T-helper 17 cell (primary cell): Measurements from ENCODE around the gene PTGES3. TPM values are rescaled to one million over a fixed set of nuclear protein-coding genes. Genes with fewer than 3 reads are reported as not detected.

ENCODE experiments used
- ATAC-seq: fragments of 150-1000 bp; cut with Tn5 transposase; 2 replicates; pipeline ENCODE4 v1.10.0; 2021; ENCODE audit warnings: mild to moderate bottlenecking, moderate library complexity
- DNase-seq, 3 donors: peaks; one replicate each; pipeline versions ENCODE4 v3.0.0 to v3.0.0-alpha.2; 2020 to 2021
- H3K9me3 ChIP-seq: one replicate; pipeline ENCODE4 v1.7.0; 2013; ENCODE audit warnings: low read length, mild to moderate bottlenecking; ENCODE audit not compliant: control insufficient read depth, poor library complexity, severe bottlenecking
- H3K27ac Mint-ChIP-seq: one replicate; pipeline ENCODE4 v1.8.0; 2022; ENCODE audit warnings: mild to moderate bottlenecking, moderate library complexity, mixed read lengths
- H3K27me3 Mint-ChIP-seq: one replicate; pipeline ENCODE4 v1.8.0; 2022; ENCODE audit warnings: mixed read lengths
- H3K36me3 Mint-ChIP-seq: one replicate; pipeline ENCODE4 v1.8.0; 2022; ENCODE audit warnings: low read depth, mixed read lengths
- H3K4me1 Mint-ChIP-seq: one replicate; pipeline ENCODE4 v1.8.0; 2022; ENCODE audit warnings: mild to moderate bottlenecking, mixed read lengths
- H3K4me3 Mint-ChIP-seq: one replicate; pipeline ENCODE4 v1.8.0; 2022; ENCODE audit warnings: mild to moderate bottlenecking, moderate library complexity, mixed read lengths
- total RNA-seq, 4 donors: library from RNA in 2 of 4; stranded (reverse) in 2 of 4; gene quantifications; one replicate each; pipeline ENCODE4 v1.2.3 and lab custom pipeline; 2022 to 2026

PTGES3 gene
- total RNA-seq, 2 donors from 2014 or later = 124 to 127 TPM

DNA sequence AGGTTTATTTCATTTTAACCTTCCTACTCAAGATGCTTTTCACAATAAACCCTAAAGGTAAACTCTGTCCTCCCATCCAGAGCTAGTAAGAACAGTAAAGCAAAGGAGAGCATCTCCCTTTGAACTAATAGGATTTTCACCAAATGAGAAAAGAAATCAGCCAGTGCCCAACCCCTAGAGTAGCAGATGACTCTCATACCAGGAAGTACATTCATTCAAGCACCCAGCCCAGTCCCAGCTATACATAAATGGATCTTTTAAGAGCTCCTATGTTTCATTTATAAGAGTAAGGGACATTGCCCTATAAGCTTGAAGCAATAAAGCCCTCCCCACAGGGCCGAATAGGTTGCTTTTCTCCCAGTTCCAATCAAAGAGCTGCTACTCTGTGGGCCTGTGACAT lies 65.5 kb downstream of the PTGES3 start:
- DNase-seq = no peak
- H3K27me3 Mint-ChIP-seq = no peaks in the 10 kb centered on the region
- H3K36me3 Mint-ChIP-seq = peaks cover 2% of the 10 kb centered on the region
- peaks cover 30% of the 10 kb centered on the region for H3K4me1 Mint-ChIP-seq
- H3K27ac Mint-ChIP-seq = peak overlapping the region; percentile 51
- H3K4me3 Mint-ChIP-seq = no peak overlapping the region
- no peak for ATAC-seq
- no peaks in the 10 kb centered on the region for H3K9me3 ChIP-seq

- Mint-ChIP-seq H3K27ac (peak overlapping the region; percentile 16), H3K36me3 (peaks cover 9% of the 10 kb centered on the region), H3K4me3 (no peak overlapping the region), H3K27me3 (no peaks in the 10 kb centered on the region), H3K4me1 (peaks cover 14% of the 10 kb centered on the region)
- DNase-seq (no peak), ATAC-seq (no peak)
- H3K9me3 ChIP-seq = no peaks in the 10 kb centered on the region
Observed at GRCh38 chr12:56616925-56617324, 71.2 kb downstream of the PTGES3 start.

DNA sequence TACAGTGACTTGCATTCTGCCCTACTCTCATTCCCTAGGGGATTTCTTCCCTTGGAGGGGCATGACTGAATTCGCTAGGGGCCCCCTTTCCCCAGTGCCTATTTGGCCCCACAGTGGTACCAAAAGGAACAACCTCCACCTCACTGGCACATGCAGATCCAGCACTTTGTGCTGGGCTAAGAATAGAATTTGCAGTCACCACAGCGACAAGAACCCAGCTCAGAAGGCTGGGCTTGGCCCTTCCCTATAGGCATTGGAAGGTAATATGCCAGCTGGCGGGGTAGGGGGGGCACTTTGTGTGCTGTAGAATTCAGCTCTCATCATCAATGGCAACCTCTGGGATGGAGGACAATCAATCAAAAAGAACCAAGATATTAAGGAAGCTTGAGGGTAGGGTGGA lies 71.8 kb downstream of the PTGES3 start:
- no peaks in the 10 kb centered on the region for H3K27me3 Mint-ChIP-seq
- no peaks in the 10 kb centered on the region for H3K9me3 ChIP-seq
- H3K4me1 Mint-ChIP-seq = peaks cover 14% of the 10 kb centered on the region
- H3K27ac Mint-ChIP-seq = no peak overlapping the region
- H3K4me3 Mint-ChIP-seq = no peak overlapping the region
- H3K36me3 Mint-ChIP-seq = peaks cover 9% of the 10 kb centered on the region
- ATAC-seq = no peak
- no peak for DNase-seq

- H3K4me1 Mint-ChIP-seq = peaks cover 15% of the 10 kb centered on the region
- peaks cover 12% of the 10 kb centered on the region for H3K36me3 Mint-ChIP-seq
- H3K27ac Mint-ChIP-seq = peak overlapping the region; percentile 53
- DNase-seq (no peak), ATAC-seq (no peak)
- no peaks in the 10 kb centered on the region for H3K9me3 ChIP-seq
- H3K4me3 Mint-ChIP-seq = no peak overlapping the region
- no peaks in the 10 kb centered on the region for H3K27me3 Mint-ChIP-seq
Observed at GRCh38 chr12:56614627-56615026, 73.5 kb downstream of the PTGES3 start.

Other genes starting within 250 kb of the PTGES3 start
- 1 to 10 TPM; 5.0 to 5.1 TPM for gene TIMELESS, start 238.9 kb downstream of the PTGES3 start, total RNA-seq
- not detected for gene MIP, start 233.6 kb downstream of the PTGES3 start, total RNA-seq
- gene SPRYD4, start 219.7 kb downstream of the PTGES3 start, total RNA-seq = 1 to 10 TPM; 5.8 to 6.4 TPM
- 1 to 10 TPM; 1.9 to 2.8 TPM for gene GLS2, start 200.1 kb downstream of the PTGES3 start, total RNA-seq
- 1 to 10 TPM; 2.1 to 3.0 TPM for gene RBMS2, start 166.5 kb downstream of the PTGES3 start, total RNA-seq
- gene BAZ2A, start 58.0 kb downstream of the PTGES3 start, total RNA-seq = 100 to 1,000 TPM; 203 to 214 TPM
- 100 to 1,000 TPM; 297 to 299 TPM for gene ATP5F1B, start 42.3 kb downstream of the PTGES3 start, total RNA-seq
- 1,000 to 10,000 TPM; 1,068 to 1,135 TPM for gene NACA, start 37.0 kb upstream of the PTGES3 start, total RNA-seq
- gene PRIM1, start 64.0 kb upstream of the PTGES3 start, total RNA-seq = 10 to 100 TPM; 11.3 to 14.4 TPM
- gene HSD17B6, start 75.0 kb upstream of the PTGES3 start, total RNA-seq = under 1 TPM in 1 of 2 donors, not detected in 1; 0.63 TPM
- not detected for gene SDR9C7, start 246.1 kb upstream of the PTGES3 start, total RNA-seq